ENCODE data around the gene UGT2A2.

The UGT2A2 gene

GRCh38 chr4:69576251-69576877 lies 63.1 kb downstream of the UGT2A2 start:
- no peak for DNase-seq (ENCODE audit: low spot score)

- DNase-seq (ENCODE audit: low spot score), result no peak
Observed at GRCh38 chr4:69568787-69569186, 70.7 kb downstream of the UGT2A2 start.

- no peak for DNase-seq (ENCODE audit: low spot score)
Observed at GRCh38 chr4:69563424-69563823, 76.0 kb downstream of the UGT2A2 start.

GRCh38 chr4:69549651-69550050 lies 89.8 kb downstream of the UGT2A2 start:
- DNase-seq (ENCODE audit: low spot score), result no peak

- no peak for DNase-seq (ENCODE audit: low spot score)
Observed at GRCh38 chr4:69546134-69546765, 93.2 kb downstream of the UGT2A2 start.

Measured in AG08395 (cell line).